Smooth muscle cell (in vitro differentiated cells): Measurements from ENCODE around the gene PTGER1. TPM values are rescaled to one million over a fixed set of nuclear protein-coding genes. Genes with fewer than 3 reads are reported as not detected.

ENCODE experiments used
- DNase-seq: peaks from one replicate; lab custom pipeline; 2025; ENCODE audit not compliant: unreplicated experiment; lab: John Stamatoyannopoulos, UW
- H2AFZ ChIP-seq: fragments of 200-600 bp; sonication (generic); 2 replicates; pipeline ENCODE4 v1.6.0; 2016; ENCODE audit warnings: antibody characterized with exemption, low read depth, mild to moderate bottlenecking
- H3F3A ChIP-seq: fragments of 200-600 bp; sonication (generic); 2 replicates; pipeline ENCODE4 v1.6.0; 2017; ENCODE audit warnings: antibody characterized with exemption, low read depth
- H3K27ac ChIP-seq: fragments of 200-600 bp; sonication (generic); 2 replicates; pipeline ENCODE4 v1.5.1; 2016; ENCODE audit warnings: low read depth, mild to moderate bottlenecking
- H3K27me3 ChIP-seq: fragments of 200-600 bp; sonication (generic); 2 replicates; pipeline ENCODE4 v1.6.1; 2016; ENCODE audit warnings: low read depth, mild to moderate bottlenecking
- H3K36me3 ChIP-seq: fragments of 200-600 bp; sonication (generic); 2 replicates; pipeline ENCODE4 v1.5.1; 2016; ENCODE audit warnings: low read depth
- H3K4me1 ChIP-seq: fragments of 200-600 bp; sonication (generic); 2 replicates; pipeline ENCODE4 v1.5.1; 2016; ENCODE audit warnings: low read depth
- H3K4me2 ChIP-seq: fragments of 200-600 bp; sonication (generic); 2 replicates; pipeline ENCODE4 v1.6.0; 2016; ENCODE audit warnings: mild to moderate bottlenecking
- H3K4me3 ChIP-seq: fragments of 200-600 bp; sonication (generic); 2 replicates; pipeline ENCODE4 v1.5.1; 2016; ENCODE audit warnings: mild to moderate bottlenecking
- H3K79me2 ChIP-seq: fragments of 200-600 bp; sonication (generic); 2 replicates; pipeline ENCODE4 v1.6.0; 2016; ENCODE audit warnings: low read depth, mild to moderate bottlenecking
- H3K9ac ChIP-seq: fragments of 200-600 bp; sonication (generic); 2 replicates; pipeline ENCODE4 v1.6.0; 2016; ENCODE audit warnings: low read depth
- H3K9me3 ChIP-seq: fragments of 200-600 bp; sonication (generic); replicated peaks from 2 replicates; pipeline ENCODE4 v1.5.1; 2016; ENCODE audit warnings: low read depth
- H4K20me1 ChIP-seq: fragments of 200-600 bp; sonication (generic); 2 replicates; pipeline ENCODE4 v1.6.0; 2016; ENCODE audit warnings: low read depth
- WGBS: methylation state at CpG from one replicate; pipeline ENCODE4 v1.1.7; 2016; ENCODE audit warnings: low lambda C conversion rate; 5-methylcytosine and 5-hydroxymethylcytosine counted together
- polyA plus RNA-seq: library from polyadenylated mRNA; unstranded; fragments of >200 nt; fragmentation: Nextera tagmentation; extraction: Ambion mirVana; gene quantifications from 2 replicates; pipeline ENCODE4 v1.2.1, GENCODE V29; 2016
- total RNA-seq: library from RNA; depleted of rRNA; stranded (reverse); fragments of >200 nt; gene quantifications from 2 replicates; pipeline ENCODE4 v1.2.3, GENCODE V29; 2014
- TF ChIP-seq, protein P1 (sequence below): fragments of 200-600 bp; sonication (generic); IDR thresholded peaks from 2 replicates; pipeline ENCODE4 v1.5.1; 2017; ENCODE audit warnings: borderline replicate concordance, mild to moderate bottlenecking, antibody characterized with exemption; ENCODE audit not compliant: insufficient read depth, poor library complexity, severe bottlenecking

PTGER1 gene
- total and polyA plus RNA-seq, 2 experiments from 2014 or later = 0.27 to 1.0 TPM

DNA sequence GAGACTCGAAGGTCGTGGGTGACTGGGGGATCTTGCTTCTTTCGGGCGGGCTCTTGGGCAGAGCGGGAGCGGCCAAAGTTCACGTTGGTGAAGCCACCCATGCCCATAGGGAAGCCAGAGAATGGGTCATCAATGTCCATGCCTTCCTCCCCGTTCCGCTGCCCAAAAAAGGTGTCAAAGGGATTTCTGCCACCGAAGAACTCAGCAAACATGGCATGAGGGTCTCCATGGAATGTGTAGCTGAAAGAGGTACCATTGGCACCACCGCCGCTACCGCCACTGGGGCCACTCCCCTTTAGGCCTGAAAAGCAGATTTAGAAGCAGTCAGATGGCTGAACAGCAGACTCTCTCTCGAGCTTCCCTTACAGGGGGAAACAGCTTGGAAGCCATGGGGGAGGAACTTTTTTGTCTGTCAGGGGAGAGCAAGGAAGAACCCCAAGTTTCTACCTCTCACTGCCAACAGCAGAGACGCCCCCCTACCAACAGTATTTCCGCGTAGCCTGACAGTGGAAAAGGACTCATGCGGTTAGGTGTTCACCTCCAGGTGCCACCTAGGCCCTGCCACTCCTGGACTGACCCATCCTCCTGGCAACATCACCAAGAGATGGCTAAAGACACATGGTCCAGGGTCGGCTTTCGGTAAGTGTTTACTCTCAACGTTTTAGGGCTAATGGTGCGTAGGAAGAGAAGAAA lies 41.7 kb upstream of the PTGER1 start:
- peak overlapping the region; percentile 88 for H3K4me3 ChIP-seq
- H3K9me3 ChIP-seq = no peaks in the 10 kb centered on the region
- H3K4me2 ChIP-seq = peak overlapping the region; percentile 95
- peaks cover 36% of the 10 kb centered on the region for H3K79me2 ChIP-seq
- peaks cover 49% of the 10 kb centered on the region for H4K20me1 ChIP-seq
- H3K27ac ChIP-seq = peak overlapping the region; percentile 92
- H3K27me3 ChIP-seq = no peaks in the 10 kb centered on the region
- no peak for DNase-seq
- no peak overlapping the region for H2AFZ ChIP-seq
- TF ChIP-seq, protein P1, sequence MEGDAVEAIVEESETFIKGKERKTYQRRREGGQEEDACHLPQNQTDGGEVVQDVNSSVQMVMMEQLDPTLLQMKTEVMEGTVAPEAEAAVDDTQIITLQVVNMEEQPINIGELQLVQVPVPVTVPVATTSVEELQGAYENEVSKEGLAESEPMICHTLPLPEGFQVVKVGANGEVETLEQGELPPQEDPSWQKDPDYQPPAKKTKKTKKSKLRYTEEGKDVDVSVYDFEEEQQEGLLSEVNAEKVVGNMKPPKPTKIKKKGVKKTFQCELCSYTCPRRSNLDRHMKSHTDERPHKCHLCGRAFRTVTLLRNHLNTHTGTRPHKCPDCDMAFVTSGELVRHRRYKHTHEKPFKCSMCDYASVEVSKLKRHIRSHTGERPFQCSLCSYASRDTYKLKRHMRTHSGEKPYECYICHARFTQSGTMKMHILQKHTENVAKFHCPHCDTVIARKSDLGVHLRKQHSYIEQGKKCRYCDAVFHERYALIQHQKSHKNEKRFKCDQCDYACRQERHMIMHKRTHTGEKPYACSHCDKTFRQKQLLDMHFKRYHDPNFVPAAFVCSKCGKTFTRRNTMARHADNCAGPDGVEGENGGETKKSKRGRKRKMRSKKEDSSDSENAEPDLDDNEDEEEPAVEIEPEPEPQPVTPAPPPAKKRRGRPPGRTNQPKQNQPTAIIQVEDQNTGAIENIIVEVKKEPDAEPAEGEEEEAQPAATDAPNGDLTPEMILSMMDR = no peak
- 37% methylated on average over 22 of the region's 22 CpGs for WGBS
- H3K36me3 ChIP-seq = peaks cover 7% of the 10 kb centered on the region
- H3F3A ChIP-seq = peaks cover 18% of the 10 kb centered on the region
- H3K9ac ChIP-seq = peak overlapping the region; percentile 97
- peaks cover 9% of the 10 kb centered on the region for H3K4me1 ChIP-seq

DNA sequence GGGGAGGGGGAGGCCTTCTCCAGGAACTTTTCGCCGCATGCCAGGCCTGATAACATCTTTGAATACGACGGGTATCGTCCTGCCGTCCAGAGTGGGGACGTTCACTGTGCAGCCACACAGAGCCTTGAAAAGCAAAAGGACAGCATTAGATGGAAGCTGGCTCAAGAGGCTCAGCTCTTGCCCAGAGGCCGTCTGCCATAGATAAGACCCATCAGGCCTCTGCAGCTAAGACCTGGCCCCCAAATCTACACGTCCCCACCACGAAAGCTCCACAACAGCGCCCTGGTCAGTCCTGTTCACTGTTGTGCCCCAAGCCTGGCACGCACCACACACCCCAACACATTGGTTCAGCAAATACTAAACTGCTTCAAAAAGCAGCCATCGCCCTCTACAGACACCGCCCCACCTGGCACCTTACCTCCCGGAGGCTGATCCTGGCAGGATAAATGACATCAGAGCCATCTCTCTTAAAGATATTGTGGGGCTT lies 40.9 kb upstream of the PTGER1 start:
- no peak for DNase-seq
- Histone ChIP-seq H3K9ac (peak overlapping the region; percentile 14), H3K4me3 (peak overlapping the region; percentile 88), H3K4me2 (peak overlapping the region; percentile 95), H4K20me1 (peaks cover 49% of the 10 kb centered on the region), H2AFZ (no peak overlapping the region), H3K36me3 (peaks cover 7% of the 10 kb centered on the region), H3F3A (peaks cover 13% of the 10 kb centered on the region), H3K27me3 (no peaks in the 10 kb centered on the region), H3K79me2 (peaks cover 36% of the 10 kb centered on the region), H3K4me1 (peaks cover 9% of the 10 kb centered on the region), H3K27ac (no peak overlapping the region), H3K9me3 (no peaks in the 10 kb centered on the region)
- WGBS = 84% methylated on average over 15 of the region's 15 CpGs
- TF ChIP-seq, protein P1 = no peak

DNA sequence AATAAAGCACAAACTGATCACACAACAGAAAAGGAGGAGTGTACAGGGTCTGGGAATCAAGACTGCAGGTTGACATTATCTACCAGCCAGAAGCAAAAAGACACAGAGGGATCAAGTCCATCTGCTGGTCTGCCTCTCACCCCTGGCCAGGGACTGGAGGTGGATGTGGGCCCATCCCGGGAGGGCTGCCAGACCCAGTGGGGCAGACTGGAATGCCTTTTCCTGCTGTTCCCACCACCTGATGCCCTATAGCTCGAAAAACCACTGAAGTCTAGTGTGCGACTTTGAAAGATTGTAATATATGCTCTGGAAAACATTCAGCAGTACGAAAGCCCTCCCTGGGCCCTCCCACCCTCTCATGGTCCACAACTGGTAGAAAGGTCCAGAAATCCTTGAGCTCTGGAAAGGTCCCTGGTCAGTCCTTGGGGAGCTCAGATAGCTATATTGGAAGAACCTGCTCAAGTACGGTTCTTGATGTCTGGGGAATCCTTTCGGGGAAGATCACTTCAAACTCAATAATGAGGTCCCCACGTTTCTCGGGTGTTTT lies 40.4 kb upstream of the PTGER1 start:
- no peak for DNase-seq
- TF ChIP-seq, protein P1 = no peak
- H4K20me1 ChIP-seq = peaks cover 49% of the 10 kb centered on the region
- peaks cover 13% of the 10 kb centered on the region for H3F3A ChIP-seq
- peak overlapping the region; percentile 95 for H3K4me2 ChIP-seq
- H2AFZ ChIP-seq = no peak overlapping the region
- H3K4me3 ChIP-seq = peak overlapping the region; percentile 88
- no peak overlapping the region for H3K27ac ChIP-seq
- H3K9ac ChIP-seq = peak overlapping the region; percentile 14
- peaks cover 7% of the 10 kb centered on the region for H3K36me3 ChIP-seq
- H3K9me3 ChIP-seq = no peaks in the 10 kb centered on the region
- peaks cover 36% of the 10 kb centered on the region for H3K79me2 ChIP-seq
- WGBS = 92% methylated on average over 8 of the region's 8 CpGs
- no peaks in the 10 kb centered on the region for H3K27me3 ChIP-seq
- H3K4me1 ChIP-seq = peaks cover 9% of the 10 kb centered on the region
